Testis (tissue), 2 donors: ENCODE measurements around the gene TRIP12.

Experiments
- POLR2A ChIP-seq: fragments of 450-650 bp; IDR thresholded peaks from one replicate; pipeline ENCODE4 v1.6.1; 2017; ENCODE audit warnings: antibody characterized with exemption, mild to moderate bottlenecking, moderate library complexity
- TF ChIP-seq, protein P1 (sequence below), 3 experiments: fragments of 450-650 bp in 2 of 3; fragments of 200-600 bp in 1 of 3; sonication (generic) in 1 of 3; IDR thresholded peaks; one replicate each; pipeline ENCODE4 v1.5.1; 2016 to 2019; ENCODE audit warnings: antibody characterized with exemption in 3 of 3, mild to moderate bottlenecking in 2 of 3, moderate library complexity in 1 of 3

DNA sequence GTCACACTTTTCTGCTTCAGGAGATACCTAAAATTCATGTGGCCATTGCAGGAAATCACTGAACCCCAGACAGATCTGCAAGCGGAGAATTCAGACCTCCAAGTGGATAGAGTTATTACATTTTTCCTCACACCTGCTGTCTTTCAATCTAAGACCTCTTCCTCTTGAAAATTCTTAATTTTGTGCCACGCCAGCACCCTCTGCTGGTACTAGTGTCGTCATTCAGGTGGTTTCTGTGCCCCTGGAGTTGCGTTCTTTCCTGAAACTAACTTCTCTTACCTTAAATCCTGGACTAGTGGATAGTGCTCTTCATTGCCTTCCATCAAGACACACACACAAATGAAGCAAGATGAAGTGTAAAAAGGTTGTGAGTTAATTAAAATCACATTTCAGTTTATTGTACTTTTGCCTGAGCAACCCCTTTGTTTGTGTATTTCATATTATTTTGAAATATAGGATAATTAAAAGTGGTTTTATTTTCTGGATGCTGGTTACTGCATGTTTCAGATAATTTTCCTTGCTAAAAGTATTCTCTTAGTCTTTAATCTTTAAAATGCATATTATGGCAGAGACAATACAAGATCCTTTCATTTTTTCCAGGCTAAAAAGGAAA lies 205.8 kb downstream of the TRIP12 start:
- no peak for TF ChIP-seq POLR2A
- TF ChIP-seq, protein P1, sequence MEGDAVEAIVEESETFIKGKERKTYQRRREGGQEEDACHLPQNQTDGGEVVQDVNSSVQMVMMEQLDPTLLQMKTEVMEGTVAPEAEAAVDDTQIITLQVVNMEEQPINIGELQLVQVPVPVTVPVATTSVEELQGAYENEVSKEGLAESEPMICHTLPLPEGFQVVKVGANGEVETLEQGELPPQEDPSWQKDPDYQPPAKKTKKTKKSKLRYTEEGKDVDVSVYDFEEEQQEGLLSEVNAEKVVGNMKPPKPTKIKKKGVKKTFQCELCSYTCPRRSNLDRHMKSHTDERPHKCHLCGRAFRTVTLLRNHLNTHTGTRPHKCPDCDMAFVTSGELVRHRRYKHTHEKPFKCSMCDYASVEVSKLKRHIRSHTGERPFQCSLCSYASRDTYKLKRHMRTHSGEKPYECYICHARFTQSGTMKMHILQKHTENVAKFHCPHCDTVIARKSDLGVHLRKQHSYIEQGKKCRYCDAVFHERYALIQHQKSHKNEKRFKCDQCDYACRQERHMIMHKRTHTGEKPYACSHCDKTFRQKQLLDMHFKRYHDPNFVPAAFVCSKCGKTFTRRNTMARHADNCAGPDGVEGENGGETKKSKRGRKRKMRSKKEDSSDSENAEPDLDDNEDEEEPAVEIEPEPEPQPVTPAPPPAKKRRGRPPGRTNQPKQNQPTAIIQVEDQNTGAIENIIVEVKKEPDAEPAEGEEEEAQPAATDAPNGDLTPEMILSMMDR (IDR thresholded peaks at IDR 0.05): peak in 1 of 3 experiments; percentile 21
